ENCODE results near the gene SPOCK1.

SPOCK1 gene

DNA sequence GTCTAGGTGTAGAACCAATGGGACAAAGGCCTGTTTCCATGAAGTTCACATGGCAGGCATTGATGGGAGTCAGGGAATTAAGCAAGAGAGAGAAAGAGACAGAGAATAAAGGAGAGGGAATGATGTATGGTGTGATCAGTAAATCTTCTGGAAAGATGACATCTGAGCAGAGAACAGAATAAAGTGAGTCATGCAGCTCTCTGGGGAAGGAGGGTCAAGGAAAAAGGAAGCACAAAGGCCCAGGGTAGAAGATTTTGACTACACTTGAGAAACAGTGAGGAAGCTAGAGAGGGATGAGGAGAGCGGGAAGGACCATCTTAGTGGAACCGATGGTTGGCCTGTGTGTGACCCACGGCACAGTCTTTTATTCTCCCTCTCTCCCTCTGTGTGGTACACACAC lies 425.9 kb downstream of the SPOCK1 start:
- no peaks in the 10 kb centered on the region for H3K27me3 ChIP-seq (ENCODE audit: insufficient read depth, low read depth)
- H3K4me3 ChIP-seq (IDR thresholded peaks at IDR 0.05; ENCODE audit: insufficient read depth, low read depth, low read length) = no peak overlapping the region
- H3K9ac ChIP-seq = no peak overlapping the region
- H2AFZ ChIP-seq (ENCODE audit: low read depth) = no peak overlapping the region
- no peaks in the 10 kb centered on the region for H3K4me1 ChIP-seq (ENCODE audit: low read depth, poor library complexity, severe bottlenecking)
- no peak overlapping the region for H3K27ac ChIP-seq
- H4K20me1 ChIP-seq (ENCODE audit: insufficient read depth) = no peaks in the 10 kb centered on the region
- no peak for TF ChIP-seq CTCF (conservative IDR thresholded peaks at IDR 0.05; ENCODE audit: low read depth, low read length)
- no peaks in the 10 kb centered on the region for H3K36me3 ChIP-seq (ENCODE audit: insufficient read depth)
- H3K4me2 ChIP-seq = no peak overlapping the region
- no peaks in the 10 kb centered on the region for H3K79me2 ChIP-seq (ENCODE audit: insufficient read depth, low read depth)

GRCh38 chr5:137072361-137073115 lies 426.6 kb downstream of the SPOCK1 start:
- Histone ChIP-seq H4K20me1 (ENCODE audit: insufficient read depth) (no peaks in the 10 kb centered on the region), H3K79me2 (ENCODE audit: insufficient read depth, low read depth) (no peaks in the 10 kb centered on the region), H3K9ac (no peak overlapping the region), H3K27me3 (ENCODE audit: insufficient read depth, low read depth) (no peaks in the 10 kb centered on the region), H3K27ac (no peak overlapping the region), H3K4me2 (no peak overlapping the region), H2AFZ (ENCODE audit: low read depth) (no peak overlapping the region), H3K4me1 (ENCODE audit: low read depth, poor library complexity, severe bottlenecking) (no peaks in the 10 kb centered on the region), H3K4me3 (IDR thresholded peaks at IDR 0.05; ENCODE audit: insufficient read depth, low read depth, low read length) (no peak overlapping the region), H3K36me3 (ENCODE audit: insufficient read depth) (no peaks in the 10 kb centered on the region)
- no peak for TF ChIP-seq CTCF (conservative IDR thresholded peaks at IDR 0.05; ENCODE audit: low read depth, low read length)

- Histone ChIP-seq H3K4me2 (no peak overlapping the region), H3K9ac (no peak overlapping the region), H3K27me3 (ENCODE audit: insufficient read depth, low read depth) (no peaks in the 10 kb centered on the region), H2AFZ (ENCODE audit: low read depth) (no peak overlapping the region), H3K36me3 (ENCODE audit: insufficient read depth) (no peaks in the 10 kb centered on the region), H3K4me3 (IDR thresholded peaks at IDR 0.05; ENCODE audit: insufficient read depth, low read depth, low read length) (no peak overlapping the region), H3K4me1 (ENCODE audit: low read depth, poor library complexity, severe bottlenecking) (no peaks in the 10 kb centered on the region), H3K27ac (no peak overlapping the region), H3K79me2 (ENCODE audit: insufficient read depth, low read depth) (no peaks in the 10 kb centered on the region), H4K20me1 (ENCODE audit: insufficient read depth) (no peaks in the 10 kb centered on the region)
- no peak for TF ChIP-seq CTCF (conservative IDR thresholded peaks at IDR 0.05; ENCODE audit: low read depth, low read length)
Measured at GRCh38 chr5:137071931-137072330, 427.2 kb downstream of the SPOCK1 start.

- Histone ChIP-seq H3K4me3 (IDR thresholded peaks at IDR 0.05; ENCODE audit: insufficient read depth, low read depth, low read length) (no peak overlapping the region), H2AFZ (ENCODE audit: low read depth) (no peak overlapping the region), H3K4me1 (ENCODE audit: low read depth, poor library complexity, severe bottlenecking) (no peaks in the 10 kb centered on the region), H3K79me2 (ENCODE audit: insufficient read depth, low read depth) (no peaks in the 10 kb centered on the region), H4K20me1 (ENCODE audit: insufficient read depth) (no peaks in the 10 kb centered on the region), H3K4me2 (no peak overlapping the region), H3K27me3 (ENCODE audit: insufficient read depth, low read depth) (no peaks in the 10 kb centered on the region), H3K27ac (no peak overlapping the region), H3K9ac (no peak overlapping the region), H3K36me3 (ENCODE audit: insufficient read depth) (no peaks in the 10 kb centered on the region)
- TF ChIP-seq CTCF (conservative IDR thresholded peaks at IDR 0.05; ENCODE audit: low read depth, low read length) = no peak
Measured at GRCh38 chr5:137071526-137071925, 427.6 kb downstream of the SPOCK1 start.
